GM18867 (cell line): ENCODE data around the gene PCDH1.
"Not testable (repeated sequence)": the region's sequence is repeated elsewhere in the genome, so short reads cannot be mapped to it uniquely, and the experiment has no call there.

Experiments used
- ATAC-seq: cut with Tn5 transposase; IDR thresholded peaks from one replicate; pipeline ENCODE4 v1.9.1; 2021; ENCODE audit warnings: mild to moderate bottlenecking, moderate library complexity; ENCODE audit not compliant: unreplicated experiment

Gene PCDH1

GRCh38 chr5:141902015-141902814, 24.0 kb upstream of the PCDH1 start:
- ATAC-seq: no peak

- no peak for ATAC-seq
These were observed 20.3 kb upstream of the PCDH1 start for GRCh38 chr5:141898448-141899049.

GRCh38 chr5:141897425-141897824, 19.2 kb upstream of the PCDH1 start:
- no peak for ATAC-seq

- not testable (repeated sequence) for ATAC-seq
These were observed 12.2 kb upstream of the PCDH1 start for GRCh38 chr5:141890429-141890828.

GRCh38 chr5:141889282-141889871, 11.2 kb upstream of the PCDH1 start:
- ATAC-seq: no peak

GRCh38 chr5:141883892-141884318, 5.7 kb upstream of the PCDH1 start:
- ATAC-seq: no peak

GRCh38 chr5:141883184-141883891, 5.1 kb upstream of the PCDH1 start:
- no peak for ATAC-seq

- no peak for ATAC-seq
These were observed 4.5 kb upstream of the PCDH1 start for GRCh38 chr5:141882594-141883183.

GRCh38 chr5:141881886-141882285, 3.7 kb upstream of the PCDH1 start:
- ATAC-seq: no peak

- ATAC-seq: peak; percentile 37
These were observed 3.0 kb upstream of the PCDH1 start for GRCh38 chr5:141880961-141881801.

- ATAC-seq: no peak
These were observed 1.9 kb upstream of the PCDH1 start for GRCh38 chr5:141879941-141880738.

GRCh38 chr5:141879426-141879759, 1.2 kb upstream of the PCDH1 start:
- no peak for ATAC-seq

- peak; percentile 77 for ATAC-seq
These were observed 658 bp upstream of the PCDH1 start for GRCh38 chr5:141878711-141879425.

- no peak for ATAC-seq
These were observed 639 bp downstream of the PCDH1 start for GRCh38 chr5:141877356-141878185.

- no peak for ATAC-seq
These were observed 1.4 kb downstream of the PCDH1 start for GRCh38 chr5:141876628-141877355.

- no peak for ATAC-seq
These were observed 2.2 kb downstream of the PCDH1 start for GRCh38 chr5:141875795-141876627.
